Measurements from ENCODE around the gene SMCO2.

SMCO2 gene

DNA sequence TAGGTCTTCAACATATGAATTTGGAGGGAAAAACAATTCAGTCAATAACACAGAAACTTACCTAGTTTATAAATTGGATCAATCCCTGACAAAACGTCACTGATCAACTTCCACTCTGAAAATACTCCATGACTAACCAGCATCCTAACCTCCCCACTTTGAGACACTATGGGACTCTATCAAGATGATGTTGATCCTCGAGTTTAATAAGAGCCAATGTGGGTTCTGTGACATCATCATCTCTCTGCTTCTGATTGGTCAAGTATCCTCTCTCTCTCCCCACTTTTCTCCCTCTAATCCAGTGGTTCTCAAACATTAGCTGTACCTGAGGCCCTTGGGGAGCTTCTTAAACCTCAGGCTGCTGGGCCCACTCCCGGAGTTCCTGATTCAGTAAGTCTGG is at the start of gene SMCO2:
Gene SMCO2, plus strand, starts transcription at position 301 of the 400 bp plus-strand sequence. CDS start 23,896 bp downstream, outside the sequence.
- DNase-seq: no peak

GRCh38 chr12:27398466-27398865 is 48.1 kb upstream of the SMCO2 start:
- DNase-seq: no peak

DNA sequence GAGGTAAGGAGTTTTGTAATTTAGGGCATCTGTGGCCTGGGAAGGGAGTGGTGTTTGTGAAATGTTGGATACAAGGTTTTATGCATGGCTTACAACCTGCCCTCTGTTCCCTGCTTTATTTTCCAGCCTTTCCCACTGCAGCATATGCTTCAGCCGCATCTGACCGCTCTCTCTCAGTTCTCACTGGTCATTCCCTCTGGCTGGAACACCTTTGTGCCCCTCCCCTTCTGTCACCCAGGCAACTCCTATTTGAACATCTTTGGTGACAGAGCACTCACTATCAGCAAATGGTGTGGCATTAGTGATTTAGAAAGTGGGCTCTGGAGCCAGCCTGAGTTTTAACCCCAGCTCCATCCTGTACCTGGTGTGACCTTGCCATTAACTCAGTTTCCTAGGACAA is 47.5 kb upstream of the SMCO2 start:
- DNase-seq: no peak

DNA sequence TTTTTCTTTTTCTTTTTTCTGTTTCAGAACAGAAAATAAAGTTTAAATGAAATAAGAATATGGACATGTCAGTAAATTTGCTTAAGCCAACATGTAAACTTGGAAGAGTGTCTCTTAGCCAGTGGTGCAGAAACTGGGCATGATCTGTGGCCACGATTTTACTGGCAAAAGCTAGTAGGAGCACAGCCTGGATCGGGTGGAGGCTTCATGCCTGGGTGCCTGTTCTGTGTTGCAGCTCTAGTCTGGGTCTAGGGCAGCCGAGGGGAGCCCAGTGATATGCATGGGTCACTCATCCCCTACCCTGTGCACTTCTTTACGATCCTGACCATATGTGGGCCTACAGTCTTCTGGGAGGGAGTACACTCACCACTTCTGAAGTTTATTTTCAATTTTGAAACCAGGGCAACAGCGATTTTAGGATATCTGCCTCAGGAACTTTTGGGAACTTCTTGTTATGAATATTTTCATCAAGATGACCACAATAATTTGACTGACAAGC is 45.6 kb upstream of the SMCO2 start:
- DNase-seq: no peak

DNA sequence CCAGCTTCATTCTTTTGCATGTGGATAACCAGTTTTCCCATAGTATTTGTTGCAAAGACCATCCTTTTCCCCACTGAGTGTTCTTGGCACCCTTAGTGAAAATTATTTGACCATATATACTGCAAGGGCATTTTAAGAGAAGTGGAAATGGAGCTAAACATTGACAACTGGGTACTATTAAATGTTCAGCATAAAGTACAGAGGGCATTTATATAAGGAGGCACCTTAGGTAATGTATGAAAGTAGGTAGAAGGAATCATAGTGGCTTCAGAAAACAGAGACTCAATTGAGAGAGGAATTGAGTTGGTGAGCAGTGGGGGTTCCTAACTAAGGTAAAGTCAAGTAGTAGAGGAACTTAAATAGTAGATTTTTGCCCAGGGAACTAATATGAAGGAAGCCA is 34.5 kb upstream of the SMCO2 start:
- DNase-seq: no peak

DNA sequence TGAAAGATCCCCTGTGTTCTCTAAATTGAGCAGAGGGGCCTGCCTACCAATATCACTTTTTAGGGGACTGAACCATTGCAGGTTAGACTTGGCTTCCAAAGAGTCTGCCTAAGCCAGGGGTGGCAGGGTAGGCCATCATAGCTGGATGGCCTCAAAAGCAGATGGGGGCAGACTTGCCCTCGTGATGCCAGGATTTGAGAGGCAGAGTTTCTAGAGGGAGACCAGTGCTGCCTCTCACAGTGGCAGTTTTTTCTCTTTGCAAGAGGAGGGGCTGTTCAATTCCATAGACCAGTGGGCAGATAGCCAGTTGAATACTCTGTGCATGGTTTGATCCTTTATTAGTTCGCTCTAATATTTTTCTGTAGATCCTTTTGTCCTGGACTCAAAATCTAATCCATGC is 23.8 kb upstream of the SMCO2 start:
- no peak for DNase-seq

DNA sequence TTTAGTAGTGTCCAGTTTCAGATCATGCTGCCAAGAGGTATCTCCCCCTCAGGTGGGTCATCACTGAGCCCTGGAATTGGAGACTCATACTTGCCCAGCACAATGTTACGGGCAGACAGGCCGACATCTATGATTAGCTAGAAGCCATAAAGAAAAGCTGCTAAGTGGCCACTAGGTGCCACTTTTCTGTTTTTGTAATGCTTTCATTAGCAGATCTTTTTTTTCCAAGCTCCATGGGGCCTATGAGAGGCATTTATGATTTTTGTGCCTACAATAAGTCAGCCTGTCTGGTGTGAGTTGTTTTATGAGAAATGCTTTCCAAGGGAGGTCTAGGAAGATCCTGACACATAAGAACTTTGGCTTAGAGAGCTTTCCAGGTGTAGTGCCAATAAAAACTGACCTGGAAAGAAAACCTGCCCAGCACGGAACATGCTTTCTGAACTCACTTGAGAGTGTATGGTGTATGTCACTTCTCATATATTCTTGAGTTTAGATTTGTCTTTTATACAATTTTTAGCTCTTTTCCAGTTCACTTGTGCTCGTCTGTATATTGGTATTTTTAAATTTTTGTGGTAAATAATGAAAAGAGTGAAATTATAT is 21.8 kb upstream of the SMCO2 start:
- DNase-seq: no peak

DNA sequence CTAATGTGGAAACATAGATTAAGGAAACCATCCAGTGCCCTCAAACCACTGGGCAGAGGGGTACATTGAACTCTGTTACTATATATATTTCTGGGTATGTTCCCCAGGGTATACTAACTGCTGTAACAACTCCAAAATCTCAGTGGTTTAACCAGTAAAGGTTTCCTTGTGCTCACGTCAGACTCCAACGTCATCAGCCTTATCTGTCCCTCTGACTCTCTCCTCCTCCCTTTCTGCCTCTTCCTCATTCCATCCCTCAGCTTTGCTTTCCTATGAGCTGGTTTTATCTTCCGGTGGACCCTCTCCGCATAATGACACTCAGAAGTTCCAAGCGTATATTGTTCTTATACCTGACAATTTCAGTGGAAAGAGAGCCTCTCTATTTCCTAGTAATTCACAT is 21.2 kb upstream of the SMCO2 start:
- no peak for DNase-seq

- DNase-seq: no peak
Measured at GRCh38 chr12:27426743-27427487, 19.6 kb upstream of the SMCO2 start.

DNA sequence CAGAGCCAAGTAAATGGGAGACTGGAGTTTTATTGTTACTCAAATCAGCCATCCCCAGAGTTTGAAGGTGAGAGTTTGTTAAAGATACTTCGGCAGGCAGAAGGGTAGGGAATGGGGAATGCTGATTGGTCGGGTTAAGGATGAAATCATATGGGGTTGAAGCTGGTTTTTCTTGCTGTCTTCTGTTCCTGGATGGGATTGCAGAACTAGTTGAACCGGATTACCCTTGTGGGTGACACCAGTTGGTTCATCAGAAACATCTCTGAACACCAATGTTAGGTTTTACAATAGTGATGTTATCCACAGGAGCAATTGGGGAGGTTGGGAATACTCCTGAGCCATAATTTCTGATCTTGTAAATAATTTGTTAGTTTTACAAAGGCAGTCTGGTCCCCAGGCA is 18.7 kb upstream of the SMCO2 start:
- DNase-seq: no peak

DNA sequence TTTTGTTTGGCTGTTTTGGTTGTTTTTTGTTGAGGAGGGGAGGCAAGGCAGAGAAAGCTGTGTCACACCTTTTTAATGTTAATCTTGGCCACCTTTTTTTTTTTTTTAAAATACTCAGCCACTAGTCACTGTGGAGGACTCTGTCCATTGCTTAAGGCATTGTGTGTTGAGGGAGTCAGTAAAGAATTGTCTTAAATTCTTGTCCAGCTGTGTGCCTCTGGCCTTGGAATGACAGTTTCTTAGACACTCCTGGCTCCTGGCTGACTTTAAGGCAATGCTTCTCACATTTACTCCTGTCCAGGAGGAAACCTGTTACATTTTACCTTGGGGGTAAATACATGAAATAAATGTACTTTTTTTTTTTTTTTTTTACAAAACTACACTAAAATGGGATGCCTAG is 18.1 kb upstream of the SMCO2 start:
- DNase-seq: no peak

DNA sequence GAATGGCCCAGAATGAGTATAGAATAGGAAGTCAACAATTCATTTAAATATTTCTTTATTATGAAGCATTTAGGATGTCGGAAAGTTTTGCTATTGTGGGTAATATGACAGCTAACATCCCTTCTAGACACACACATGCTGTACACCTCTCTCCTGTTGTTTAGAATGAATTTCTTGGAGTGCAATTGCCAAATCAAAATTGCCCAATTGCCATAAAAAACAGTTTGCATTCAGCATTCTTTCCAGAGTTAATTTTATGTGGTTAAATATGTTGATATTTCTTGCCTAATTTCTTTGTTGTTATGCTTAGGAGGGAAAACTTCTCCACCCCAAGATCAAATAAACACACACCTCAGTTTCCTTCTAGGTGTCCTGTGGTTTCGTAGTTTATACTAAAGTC is 16.9 kb upstream of the SMCO2 start:
- DNase-seq: no peak

DNA sequence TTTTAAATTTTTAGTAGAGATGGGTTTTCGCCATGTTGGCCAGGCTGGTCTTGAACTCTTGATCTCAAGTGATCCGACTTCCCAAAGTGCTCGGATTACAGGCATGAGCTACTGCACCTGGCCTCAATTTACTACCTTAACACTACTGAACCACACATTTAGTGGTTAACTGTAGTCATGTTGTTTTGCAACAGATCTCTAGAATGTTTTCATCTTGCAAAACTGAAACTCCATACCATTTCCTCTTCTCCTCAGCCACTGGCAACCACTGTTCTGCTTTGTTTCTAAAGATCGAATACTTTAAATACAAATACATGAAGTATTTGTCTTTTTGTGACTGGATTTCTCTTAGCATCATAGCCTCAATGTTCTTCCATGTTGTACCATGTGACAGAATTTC is 15.4 kb upstream of the SMCO2 start:
- no peak for DNase-seq

DNA sequence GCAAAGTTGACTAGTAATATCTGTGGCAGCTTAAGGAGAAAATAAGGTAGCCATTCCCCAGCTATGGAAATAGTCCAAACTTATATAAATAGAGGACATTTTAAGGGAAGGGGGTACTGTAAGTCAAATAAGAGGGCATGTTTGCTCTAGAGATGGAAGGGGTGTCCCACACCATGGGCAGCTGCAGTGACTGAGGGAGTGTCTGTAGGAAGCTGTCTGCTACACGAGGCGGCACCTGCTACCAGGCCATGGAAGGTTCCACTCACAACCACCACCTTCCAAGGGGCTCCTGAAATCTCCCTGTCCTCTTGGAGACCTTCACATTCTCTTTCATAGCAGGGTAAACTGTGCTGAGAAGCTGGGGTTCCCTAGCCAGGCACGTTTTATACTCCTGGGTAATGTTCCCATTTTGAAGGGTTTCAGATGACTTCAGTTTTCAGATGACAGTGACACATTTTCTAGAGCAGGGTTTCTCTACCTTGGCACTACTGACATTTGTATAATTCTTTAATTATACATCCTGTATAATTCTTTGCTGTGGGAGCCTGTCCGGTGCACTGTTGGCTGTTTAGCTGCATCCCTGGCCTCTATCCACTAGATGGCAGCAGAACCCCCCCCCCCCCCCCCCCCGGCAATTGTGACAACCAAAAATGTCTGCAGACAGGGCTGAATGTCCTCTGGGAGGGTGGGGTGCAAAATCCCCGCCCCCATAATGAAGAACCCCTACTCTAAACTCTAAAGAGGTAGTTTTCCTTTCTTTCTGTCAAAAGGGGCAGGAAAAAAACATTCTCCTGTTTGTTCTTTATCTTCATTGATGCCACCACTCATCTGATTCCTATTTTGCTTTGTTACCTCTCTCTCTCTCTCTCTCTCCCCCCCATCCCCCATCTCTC is 11.6 kb upstream of the SMCO2 start:
- no peak for DNase-seq

GRCh38 chr12:27436029-27436428 is 10.5 kb upstream of the SMCO2 start:
- no peak for DNase-seq

DNA sequence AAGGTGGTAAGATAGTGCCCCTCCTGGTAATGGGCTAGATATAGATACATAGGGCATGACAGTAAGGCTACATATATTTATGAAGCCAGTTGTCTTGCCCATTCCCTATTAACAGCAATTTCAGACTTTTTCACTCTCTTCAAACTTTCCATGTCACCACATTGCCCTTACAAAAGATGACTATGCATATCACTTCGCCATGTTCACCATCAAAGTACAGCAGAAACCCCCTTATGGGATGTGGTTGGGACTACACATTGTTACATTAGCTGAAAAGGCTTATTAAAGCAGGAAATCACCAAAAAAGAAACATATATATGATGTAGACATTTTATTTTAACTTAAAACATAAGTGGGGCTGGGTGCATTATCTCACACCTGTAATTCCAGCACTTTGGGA is 9.8 kb upstream of the SMCO2 start:
- DNase-seq: no peak

- no peak for DNase-seq
Measured at GRCh38 chr12:27437839-27438238, 8.7 kb upstream of the SMCO2 start.

- no peak for DNase-seq
Measured at GRCh38 chr12:27447761-27448160, 1.2 kb downstream of the SMCO2 start.

- no peak for DNase-seq
Measured at GRCh38 chr12:27449026-27449425, 2.5 kb downstream of the SMCO2 start.

- no peak for DNase-seq
Measured at GRCh38 chr12:27449893-27450534, 3.5 kb downstream of the SMCO2 start.

DNA sequence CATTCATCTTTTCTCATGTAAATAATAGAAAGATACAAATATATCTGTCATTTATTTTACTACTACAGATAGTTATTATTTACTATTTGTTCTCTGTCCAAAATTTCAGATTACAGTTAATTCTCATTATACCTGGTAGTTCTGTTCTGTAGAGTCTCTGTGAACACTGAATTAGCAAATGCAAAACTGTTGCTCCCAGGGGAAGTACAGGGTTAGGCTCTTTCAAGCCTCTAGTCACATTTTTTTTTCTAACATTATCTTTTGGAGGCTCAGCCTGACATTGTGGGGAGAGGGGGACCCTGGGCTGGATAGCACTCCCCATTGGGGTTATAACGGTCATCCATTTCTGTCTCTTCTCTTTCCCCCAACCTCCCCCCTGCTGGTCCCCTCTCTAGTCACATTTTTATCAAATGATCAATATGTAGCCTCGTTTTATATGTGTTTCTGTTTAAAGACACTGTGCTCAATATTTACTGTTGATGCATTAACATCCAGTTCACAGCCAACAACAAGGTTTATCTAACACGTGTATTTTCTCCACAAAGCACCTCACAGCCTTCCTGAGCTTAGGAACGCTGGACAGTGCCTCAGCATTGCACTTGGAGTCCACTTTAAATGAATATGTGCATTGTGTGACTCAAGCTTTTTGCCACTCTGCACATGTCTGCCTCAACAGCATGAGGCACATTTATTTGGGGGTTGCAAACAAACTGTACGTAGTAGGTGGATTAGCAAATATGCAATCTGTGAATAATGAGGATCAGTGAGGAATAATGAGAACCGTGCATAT is 4.7 kb downstream of the SMCO2 start:
- DNase-seq: no peak

DNA sequence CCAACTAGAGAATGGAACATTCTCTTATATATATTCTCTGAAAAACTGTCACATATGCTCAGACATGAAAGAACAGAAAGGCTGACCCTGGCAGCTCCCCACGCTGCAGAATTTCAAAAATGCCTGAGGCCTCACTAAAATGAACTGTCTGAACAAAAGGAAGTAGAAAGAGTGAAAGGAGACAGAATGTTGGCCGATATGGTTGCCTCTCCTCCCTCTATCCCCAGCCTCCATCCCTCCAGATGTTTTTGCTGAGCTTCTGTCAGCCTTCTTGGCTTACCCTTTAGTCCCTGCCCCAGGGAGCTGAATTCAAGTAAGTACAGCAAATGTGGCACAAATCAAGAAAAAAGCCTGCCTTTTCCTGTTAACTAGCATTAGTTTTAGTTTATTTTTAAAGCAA is 6.9 kb downstream of the SMCO2 start:
- DNase-seq: no peak
